GM18511 (cell line): ENCODE results near the gene ETV2.
"Not testable (repeated sequence)": the region's sequence is repeated elsewhere in the genome, so short reads cannot be mapped to it uniquely, and the experiment has no call there.

Experiments used
- ATAC-seq: cut with Tn5 transposase; IDR thresholded peaks from one replicate; pipeline ENCODE4 v1.9.1; 2021; ENCODE audit warnings: mild to moderate bottlenecking, moderate library complexity; ENCODE audit not compliant: unreplicated experiment

ETV2 gene, protein sequence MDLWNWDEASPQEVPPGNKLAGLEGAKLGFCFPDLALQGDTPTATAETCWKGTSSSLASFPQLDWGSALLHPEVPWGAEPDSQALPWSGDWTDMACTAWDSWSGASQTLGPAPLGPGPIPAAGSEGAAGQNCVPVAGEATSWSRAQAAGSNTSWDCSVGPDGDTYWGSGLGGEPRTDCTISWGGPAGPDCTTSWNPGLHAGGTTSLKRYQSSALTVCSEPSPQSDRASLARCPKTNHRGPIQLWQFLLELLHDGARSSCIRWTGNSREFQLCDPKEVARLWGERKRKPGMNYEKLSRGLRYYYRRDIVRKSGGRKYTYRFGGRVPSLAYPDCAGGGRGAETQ

DNA sequence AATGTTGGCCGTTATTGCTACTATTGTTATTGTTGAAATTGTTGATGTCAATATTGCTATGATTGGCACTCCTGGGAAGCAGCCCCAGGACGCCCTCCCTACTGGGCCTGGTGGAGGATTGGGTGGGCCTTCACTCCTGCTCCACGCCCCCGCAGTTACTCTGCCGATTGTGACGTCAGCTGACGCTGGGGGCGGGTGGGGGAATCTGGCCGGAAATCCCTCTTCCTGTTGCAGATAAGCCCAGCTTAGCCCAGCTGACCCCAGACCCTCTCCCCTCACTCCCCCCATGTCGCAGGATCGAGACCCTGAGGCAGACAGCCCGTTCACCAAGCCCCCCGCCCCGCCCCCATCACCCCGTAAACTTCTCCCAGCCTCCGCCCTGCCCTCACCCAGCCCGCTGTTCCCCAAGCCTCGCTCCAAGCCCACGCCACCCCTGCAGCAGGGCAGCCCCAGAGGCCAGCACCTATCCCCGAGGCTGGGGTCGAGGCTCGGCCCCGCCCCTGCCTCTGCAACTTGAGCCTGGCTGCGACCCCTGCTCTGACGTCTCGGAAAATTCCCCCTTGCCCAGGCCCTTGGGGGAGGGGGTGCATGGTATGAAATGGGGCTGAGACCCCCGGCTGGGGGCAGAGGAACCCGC is at the start of gene ETV2:
ETV2 (plus strand) TSS at position 231 of the 637 bp plus-strand sequence. CDS start 716 bp downstream, outside the sequence.
- ATAC-seq: no peak

DNA sequence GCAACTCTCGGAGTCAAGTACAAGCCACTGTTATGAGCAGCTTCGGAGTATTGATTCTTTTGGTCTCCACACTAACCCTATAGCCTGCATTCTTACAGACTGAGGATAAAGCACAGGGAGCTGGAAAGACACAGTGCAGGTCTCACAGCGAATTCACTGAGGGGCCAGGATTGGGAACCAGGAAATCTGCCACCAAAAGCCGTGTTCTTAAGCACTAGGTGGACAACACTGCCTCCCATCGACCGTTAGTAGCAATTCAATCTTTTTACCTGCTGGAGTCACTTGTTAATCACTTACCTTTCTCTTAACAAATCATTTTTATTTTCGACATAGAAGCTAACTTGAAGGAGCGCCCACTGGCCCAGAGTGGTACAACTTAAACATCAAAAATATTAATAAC is 49.3 kb upstream of the ETV2 start:
- ATAC-seq: no peak

GRCh38 chr19:35595026-35595425 is 46.5 kb upstream of the ETV2 start:
- not testable (repeated sequence) for ATAC-seq

DNA sequence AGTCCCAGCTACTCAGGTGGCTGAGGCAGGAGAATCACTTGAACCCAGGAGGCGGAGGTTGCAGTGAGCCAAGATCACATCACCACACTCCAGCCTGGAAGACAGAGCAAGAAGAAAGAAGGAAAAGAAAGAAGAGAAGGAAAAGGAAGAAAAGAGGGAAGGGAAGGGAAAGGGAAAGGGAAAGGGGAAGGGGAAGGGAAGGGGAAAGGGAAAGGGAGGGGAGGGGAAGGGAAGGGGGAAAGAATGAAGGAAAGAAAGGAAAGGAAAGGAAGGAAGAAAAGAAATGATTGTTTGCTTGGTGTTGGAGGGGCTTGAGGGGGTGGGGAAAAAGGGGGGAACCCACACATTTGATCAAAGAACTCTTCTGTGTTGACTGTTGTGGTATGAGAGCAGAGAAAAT is 45.6 kb upstream of the ETV2 start:
- ATAC-seq: no peak

GRCh38 chr19:35596366-35596999 is 45.1 kb upstream of the ETV2 start:
- ATAC-seq: peak; percentile 87

DNA sequence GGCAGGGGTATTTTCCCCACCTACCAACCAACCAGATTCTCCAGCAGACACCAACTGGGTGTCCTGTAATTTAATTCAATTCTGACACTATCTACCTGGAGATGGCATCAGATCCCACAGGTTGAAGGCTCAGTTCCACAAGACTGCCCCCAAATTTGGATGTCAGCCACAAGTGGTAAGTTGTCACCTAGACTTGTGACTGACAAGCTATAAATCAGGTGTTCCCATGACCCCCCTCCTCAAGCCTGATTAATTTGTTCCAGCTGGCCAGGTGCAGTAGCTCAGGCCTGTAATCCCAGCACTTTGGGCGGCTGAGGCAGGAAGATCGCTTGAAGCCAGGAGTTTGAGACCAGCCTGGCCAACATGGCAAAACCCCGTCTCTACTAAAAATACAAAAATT is 39.6 kb upstream of the ETV2 start:
- no peak for ATAC-seq

DNA sequence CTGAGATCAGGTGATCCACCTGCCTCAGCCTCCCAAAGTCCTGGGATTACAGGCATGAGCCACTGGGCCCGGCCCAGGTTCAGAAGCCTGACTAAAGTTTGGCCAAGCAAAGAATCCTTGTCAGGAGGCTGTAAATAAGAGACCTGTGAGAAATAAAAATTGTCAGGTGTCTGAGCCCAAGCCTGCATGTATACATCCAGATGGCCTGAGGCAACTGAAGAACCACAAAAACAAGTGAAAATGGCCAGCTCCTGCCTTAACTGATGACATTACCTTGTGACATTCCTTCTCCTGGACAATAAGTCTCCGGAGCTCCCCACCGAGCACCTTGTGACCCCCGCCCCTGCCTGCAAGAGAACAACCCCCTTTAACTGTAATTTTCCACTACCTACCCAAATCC is 37.1 kb upstream of the ETV2 start:
- not testable (repeated sequence) for ATAC-seq

DNA sequence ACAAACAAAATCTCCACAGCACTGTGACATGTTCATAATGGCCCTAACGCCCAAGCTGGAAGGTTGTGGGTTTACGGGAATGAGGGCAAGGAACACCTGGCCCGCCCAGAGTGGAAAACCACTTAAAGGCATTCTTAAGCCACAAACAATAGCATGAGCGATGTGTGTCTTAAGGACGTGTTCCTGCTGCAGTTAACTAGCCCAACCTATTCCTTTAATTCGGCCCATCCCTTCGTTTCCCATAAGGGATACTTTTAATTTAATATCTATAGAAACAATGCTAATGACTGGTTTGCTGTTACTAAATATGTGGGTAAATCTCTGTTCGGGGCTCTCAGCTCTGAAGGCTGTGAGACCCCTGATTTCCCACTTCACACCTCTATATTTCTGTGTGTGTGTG is 34.4 kb upstream of the ETV2 start:
- ATAC-seq: not testable (repeated sequence)

DNA sequence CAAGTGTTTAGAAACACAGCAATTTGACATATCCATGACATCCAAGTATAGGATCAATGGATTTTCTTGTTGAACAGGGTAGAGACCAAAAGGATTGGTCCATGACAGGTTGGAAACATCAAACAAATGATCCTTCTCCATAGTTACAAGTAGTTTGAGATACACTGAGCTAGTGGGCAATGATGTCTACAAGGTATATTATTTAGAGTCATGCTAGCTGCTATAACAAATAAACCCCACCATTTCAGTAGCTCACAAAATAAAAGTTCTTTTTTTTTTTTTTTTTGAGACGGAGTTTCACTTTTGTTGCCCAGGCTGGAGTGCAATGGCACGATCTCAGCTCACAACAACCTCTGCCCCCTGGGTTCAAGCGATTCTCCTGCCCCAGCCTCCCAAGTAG is 33.9 kb upstream of the ETV2 start:
- ATAC-seq: no peak

- no peak for ATAC-seq
Observed at GRCh38 chr19:35608251-35608650, 33.3 kb upstream of the ETV2 start.

DNA sequence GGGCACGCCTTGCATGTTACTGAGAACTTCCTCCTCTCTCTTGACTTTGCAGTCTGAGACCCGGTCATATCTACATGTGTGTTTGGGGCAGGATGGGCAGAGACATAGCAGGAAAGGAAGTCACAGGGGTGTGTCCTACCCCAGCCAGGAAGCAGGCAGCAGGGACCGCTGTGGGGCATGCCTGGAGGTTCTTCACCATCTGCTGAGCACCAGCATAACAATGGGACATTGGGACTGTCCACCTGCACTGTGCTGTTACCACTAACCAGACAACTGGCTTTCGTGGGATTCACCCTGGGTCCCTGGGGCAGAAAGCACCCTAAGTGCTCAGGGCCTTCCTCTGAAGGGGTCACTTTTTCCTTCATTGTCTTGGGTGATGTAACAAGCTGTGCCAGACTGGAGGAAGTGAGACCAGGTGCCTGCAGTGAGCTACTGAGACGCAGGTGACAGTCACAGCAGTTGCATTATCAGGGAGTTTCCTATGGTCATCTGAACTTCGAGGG is 31.6 kb upstream of the ETV2 start:
- ATAC-seq: no peak

DNA sequence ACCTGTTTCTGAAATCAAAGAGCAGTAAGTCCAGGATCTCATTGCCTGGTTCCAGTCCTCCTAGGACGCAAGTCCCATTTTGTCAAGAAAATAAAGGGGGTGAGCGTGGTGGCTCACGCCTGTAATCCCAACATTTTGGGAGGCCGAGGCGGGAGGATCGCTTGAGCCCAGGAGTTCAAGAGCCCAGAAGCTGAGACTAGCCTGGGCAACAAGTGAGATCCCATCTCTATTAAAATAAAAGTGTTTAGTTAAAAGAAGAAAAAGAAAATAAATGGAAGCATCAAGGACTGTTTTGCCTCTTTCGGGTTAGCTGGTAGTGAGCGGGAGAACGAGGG is 29.4 kb upstream of the ETV2 start:
- ATAC-seq: peak; percentile 10

DNA sequence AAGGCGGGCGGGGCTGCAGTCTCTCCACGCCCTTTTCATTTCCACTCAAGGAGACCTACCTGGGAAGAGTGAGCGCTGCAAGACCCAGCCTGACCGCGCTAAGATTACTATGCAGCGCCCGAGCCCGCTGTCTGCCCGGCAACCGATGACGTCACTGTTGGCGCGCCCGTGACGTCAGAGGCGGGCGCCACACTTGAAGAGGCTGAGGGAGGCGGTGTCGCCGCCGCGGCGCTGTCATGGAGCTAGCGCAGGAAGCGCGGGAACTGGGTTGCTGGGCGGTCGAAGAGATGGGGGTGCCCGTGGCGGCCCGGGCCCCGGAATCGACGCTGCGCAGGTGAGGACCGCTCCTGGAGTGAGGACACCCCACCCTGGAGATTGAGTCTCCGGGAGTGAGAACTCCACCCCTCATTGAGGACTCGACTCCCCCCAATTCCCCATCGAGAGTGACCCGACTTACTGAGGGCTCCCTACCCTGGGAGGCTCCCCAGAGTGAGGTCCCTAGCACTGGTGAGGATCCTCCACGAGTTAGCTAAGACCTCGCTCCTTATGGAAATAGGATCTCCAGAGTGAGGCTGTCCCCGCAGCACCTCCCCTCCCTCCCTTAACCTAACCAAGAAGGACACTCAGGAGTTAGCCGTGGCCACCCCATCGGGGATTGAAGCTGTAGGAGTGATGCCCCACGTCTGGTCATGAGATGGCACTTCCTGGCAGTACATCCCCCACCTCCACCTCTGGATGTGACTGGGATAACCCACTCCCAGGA is 28.8 kb upstream of the ETV2 start, which contains the start of gene HAUS5:
HAUS5 (plus strand) TSS at position 177 of the 763 bp plus-strand sequence; CDS start at position 237, 60 bp downstream.
- ATAC-seq: peak; percentile 82

DNA sequence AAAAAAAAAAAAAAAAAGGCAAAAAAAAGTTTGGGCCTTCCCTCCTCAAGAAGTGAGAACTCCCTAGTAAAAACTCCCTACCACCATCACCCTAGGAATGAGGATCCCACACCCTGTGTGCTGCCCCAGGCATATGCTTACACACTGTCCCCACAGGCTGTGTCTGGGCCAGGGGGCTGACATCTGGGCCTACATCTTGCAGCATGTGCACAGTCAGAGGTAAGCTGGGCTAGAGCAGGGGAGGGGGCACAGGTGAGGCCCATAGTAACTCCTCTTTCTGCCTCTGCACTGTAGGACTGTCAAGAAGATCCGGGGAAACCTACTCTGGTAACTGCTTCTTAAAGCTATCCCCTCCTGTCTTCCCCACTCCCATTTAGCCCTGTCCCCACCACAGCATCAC is 28.0 kb upstream of the ETV2 start:
- ATAC-seq: no peak

DNA sequence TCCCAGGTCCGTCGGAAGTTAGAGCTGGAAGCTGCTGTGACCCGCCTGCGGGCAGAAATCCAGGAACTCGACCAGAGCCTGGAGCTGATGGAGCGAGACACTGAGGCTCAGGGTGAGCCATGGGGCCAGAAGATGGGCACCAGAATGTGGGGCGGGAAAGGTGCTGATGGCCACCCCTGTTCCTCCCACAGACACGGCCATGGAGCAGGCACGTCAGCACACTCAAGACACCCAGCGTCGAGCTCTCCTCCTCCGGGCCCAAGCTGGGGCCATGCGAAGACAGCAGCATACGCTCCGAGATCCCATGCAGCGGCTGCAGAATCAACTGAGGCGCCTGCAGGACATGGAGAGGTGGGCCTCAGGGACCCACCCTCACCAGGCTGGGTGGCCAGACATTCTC is 26.5 kb upstream of the ETV2 start:
- no peak for ATAC-seq

DNA sequence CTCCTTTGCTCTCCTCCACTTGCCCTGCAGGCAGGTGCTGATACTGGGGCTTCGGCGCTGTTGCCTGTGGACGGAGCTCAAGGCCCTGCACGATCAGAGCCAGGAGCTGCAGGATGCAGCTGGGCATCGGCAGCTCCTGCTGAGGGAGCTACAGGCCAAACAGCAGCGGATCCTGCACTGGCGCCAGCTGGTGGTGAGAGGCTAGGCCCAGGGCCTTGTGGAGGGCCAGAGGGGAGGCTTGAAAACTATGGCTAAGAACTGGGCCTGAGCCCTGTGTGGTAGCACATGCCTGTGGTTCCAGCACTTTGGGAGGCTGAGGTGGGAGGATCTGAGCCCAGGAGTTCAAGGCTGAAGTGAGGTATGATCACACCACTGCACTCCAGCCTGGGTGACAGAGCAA is 22.7 kb upstream of the ETV2 start:
- no peak for ATAC-seq

GRCh38 chr19:35619290-35619923 is 22.1 kb upstream of the ETV2 start:
- no peak for ATAC-seq

DNA sequence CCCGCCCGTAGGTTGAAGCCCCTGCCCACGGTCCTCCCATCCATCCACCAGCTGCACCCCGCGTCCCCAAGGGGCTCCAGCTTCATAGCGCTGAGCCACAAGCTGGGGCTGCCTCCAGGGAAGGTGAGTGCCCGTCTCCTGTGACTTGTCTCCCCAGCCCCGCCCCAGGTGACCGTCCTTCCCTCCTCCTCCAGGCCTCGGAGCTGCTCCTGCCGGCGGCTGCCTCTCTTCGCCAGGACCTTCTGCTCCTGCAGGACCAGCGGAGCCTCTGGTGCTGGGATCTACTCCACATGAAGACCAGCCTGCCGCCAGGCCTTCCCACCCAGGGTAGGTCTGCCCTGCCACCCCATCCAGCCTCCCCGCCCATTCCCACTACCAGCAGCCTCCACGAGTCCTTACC is 21.5 kb upstream of the ETV2 start:
- no peak for ATAC-seq

GRCh38 chr19:35621708-35622107 is 19.8 kb upstream of the ETV2 start:
- ATAC-seq: no peak

- no peak for ATAC-seq
Observed at GRCh38 chr19:35622750-35623149, 18.8 kb upstream of the ETV2 start.
